ENCODE data around the gene MATN1.

MATN1 gene

GRCh38 chr1:30745156-30745833 is 21.9 kb upstream of the MATN1 start:
- no peak for DNase-seq (ENCODE audit: low spot score)

GRCh38 chr1:30744060-30744756 is 20.8 kb upstream of the MATN1 start:
- DNase-seq (ENCODE audit: low spot score): peak; percentile 44

- DNase-seq (ENCODE audit: low spot score): no peak
Measured at GRCh38 chr1:30743584-30744059, 20.2 kb upstream of the MATN1 start.

- no peak for DNase-seq (ENCODE audit: low spot score)
Measured at GRCh38 chr1:30742963-30743559, 19.7 kb upstream of the MATN1 start.

GRCh38 chr1:30742300-30742962 is 19.0 kb upstream of the MATN1 start:
- DNase-seq (ENCODE audit: low spot score): no peak

GRCh38 chr1:30741239-30741894 is 18.0 kb upstream of the MATN1 start:
- DNase-seq (ENCODE audit: low spot score): no peak

- no peak for DNase-seq (ENCODE audit: low spot score)
Measured at GRCh38 chr1:30740251-30741238, 17.2 kb upstream of the MATN1 start.

GRCh38 chr1:30739601-30740000 is 16.2 kb upstream of the MATN1 start:
- DNase-seq (ENCODE audit: low spot score): no peak

- no peak for DNase-seq (ENCODE audit: low spot score)
Measured at GRCh38 chr1:30738715-30739559, 15.6 kb upstream of the MATN1 start.

GRCh38 chr1:30738040-30738714 is 14.8 kb upstream of the MATN1 start:
- no peak for DNase-seq (ENCODE audit: low spot score)

GRCh38 chr1:30737357-30738039 is 14.1 kb upstream of the MATN1 start:
- no peak for DNase-seq (ENCODE audit: low spot score)

GRCh38 chr1:30735668-30736498 is 12.5 kb upstream of the MATN1 start:
- no peak for DNase-seq (ENCODE audit: low spot score)

- no peak for DNase-seq (ENCODE audit: low spot score)
Measured at GRCh38 chr1:30735124-30735523, 11.7 kb upstream of the MATN1 start.

GRCh38 chr1:30734580-30734979 is 11.2 kb upstream of the MATN1 start:
- no peak for DNase-seq (ENCODE audit: low spot score)

GRCh38 chr1:30734106-30734505 is 10.7 kb upstream of the MATN1 start:
- DNase-seq (ENCODE audit: low spot score): no peak

GRCh38 chr1:30733493-30733892 is 10.1 kb upstream of the MATN1 start:
- DNase-seq (ENCODE audit: low spot score): no peak

- DNase-seq (ENCODE audit: low spot score): no peak
Measured at GRCh38 chr1:30732277-30732996, 9.1 kb upstream of the MATN1 start.

Data from hematopoietic multipotent progenitor cell treated with erythropoietin and hydrocortisone succinate and interleukin-3 and kit ligand, for 17 days (in vitro differentiated cells).